PC-3 (cell line): Measurements from ENCODE around the gene CNOT11. TPM values are rescaled to one million over a fixed set of nuclear protein-coding genes. Genes with fewer than 3 reads are reported as not detected.

Experiments used
- ATAC-seq: fragments of 200-7000 bp; cut with Tn5 transposase; 2 replicates; pipeline ENCODE4 v1.9.1; 2020; ENCODE audit warnings: mild to moderate bottlenecking, moderate library complexity
- BruUV-seq: library from RNA; stranded (reverse); fragments of 400-500 nt; replicated peaks from 2 replicates; lab custom pipeline; 2021; lab: Mats Ljungman, UMichigan
- CTCF ChIA-PET: fragments of 300-600 bp; sonication (Branson Sonifier 250); formaldehyde crosslinking; loops from one replicate; lab custom pipeline; 2022; ENCODE audit warnings: antibody characterized with exemption; lab: Charles Lee
- POLR2A ChIA-PET: fragments of 300-600 bp; sonication (Branson Sonifier 250); formaldehyde crosslinking; loops from one replicate; lab custom pipeline; 2022; ENCODE audit warnings: antibody characterized with exemption; ENCODE audit not compliant: unreplicated experiment; lab: Charles Lee
- DNase-seq: peaks from one replicate; pipeline ENCODE4 v3.0.0-alpha.2; 2015
- H2AFZ ChIP-seq: fragments of 300-600 bp; sonication (generic); 2 replicates; pipeline ENCODE4 v1.6.0; 2016; ENCODE audit warnings: antibody characterized with exemption, low read length
- H3F3A ChIP-seq: fragments of 300-600 bp; sonication (generic); one replicate; pipeline ENCODE4 v1.6.0; 2017; ENCODE audit warnings: antibody characterized with exemption, low read length, control low read depth, mild to moderate bottlenecking; ENCODE audit not compliant: unreplicated experiment
- H3K27ac ChIP-seq: fragments of 300-600 bp; sonication (generic); 2 replicates; pipeline ENCODE4 v1.5.1; 2016; ENCODE audit warnings: mild to moderate bottlenecking, low read length
- H3K27me3 ChIP-seq: fragments of 300-600 bp; sonication (generic); 2 replicates; pipeline ENCODE4 v1.6.1; 2016; ENCODE audit warnings: low read length, mixed read lengths
- H3K36me3 ChIP-seq: fragments of 300-600 bp; sonication (generic); 2 replicates; pipeline ENCODE4 v1.6.1; 2016; ENCODE audit warnings: low read depth, mixed run types, low read length, mixed read lengths
- H3K4me1 ChIP-seq: fragments of 300-600 bp; sonication (generic); 2 replicates; pipeline ENCODE4 v1.5.1; 2016; ENCODE audit warnings: low read length; ENCODE audit not compliant: insufficient read depth
- H3K4me2 ChIP-seq: fragments of 300-600 bp; sonication (generic); 2 replicates; pipeline ENCODE4 v1.6.0; 2016; ENCODE audit warnings: low read length
- H3K4me3 ChIP-seq: fragments of 300-600 bp; sonication (generic); 2 replicates; pipeline ENCODE4 v1.5.1; 2016; ENCODE audit warnings: mild to moderate bottlenecking, low read length, mixed read lengths
- H3K79me2 ChIP-seq: fragments of 300-600 bp; sonication (generic); 2 replicates; pipeline ENCODE4 v1.6.1; 2017; ENCODE audit warnings: low read length, mixed read lengths
- H3K9ac ChIP-seq: fragments of 300-600 bp; sonication (generic); 2 replicates; pipeline ENCODE4 v1.6.0; 2016; ENCODE audit warnings: mild to moderate bottlenecking, low read length
- H3K9me2 ChIP-seq: fragments of 300-600 bp; sonication (generic); replicated peaks from 2 replicates; pipeline ENCODE4 v1.6.1; 2016; ENCODE audit warnings: mixed run types, low read length, mixed read lengths
- H3K9me3 ChIP-seq: fragments of 300-600 bp; sonication (generic); 2 replicates; pipeline ENCODE4 v1.6.1; 2016; ENCODE audit warnings: low read length, mixed read lengths
- H4K20me1 ChIP-seq: fragments of 300-600 bp; sonication (generic); 2 replicates; pipeline ENCODE4 v1.6.1; 2016; ENCODE audit warnings: low read length, mixed read lengths
- CTCF ChIP-seq: fragments of 300-600 bp; sonication (generic); conservative IDR thresholded peaks from 2 replicates; pipeline ENCODE4 v1.5.1; 2017; ENCODE audit warnings: antibody characterized with exemption, low read depth, mild to moderate bottlenecking, low read length
- EZH2 ChIP-seq: fragments of 300-600 bp; sonication (generic); IDR thresholded peaks from one replicate; pipeline ENCODE4 v1.6.1; 2017; ENCODE audit warnings: antibody characterized with exemption, mild to moderate bottlenecking, low read length; ENCODE audit not compliant: unreplicated experiment
- EZH2phosphoT487 ChIP-seq: fragments of 300-600 bp; sonication (generic); IDR thresholded peaks from 2 replicates; pipeline ENCODE4 v1.6.1; 2018; ENCODE audit warnings: mild to moderate bottlenecking, antibody characterized with exemption, low read length, borderline replicate concordance
- intact Hi-C: fragments of 100-400 bp; cut with micrococcal nuclease; formaldehyde crosslinking; loops from 2 replicates; pipeline ENCODE4 v1.9.0; 2023
- total RNA-seq: library from RNA; depleted of rRNA; stranded (reverse); fragments of >200 nt; gene quantifications from 2 replicates; pipeline ENCODE4 v1.2.3, GENCODE V29; 2014

Gene CNOT11
- total RNA-seq, 1 experiment from 2014 or later: 48.5 TPM

DNA sequence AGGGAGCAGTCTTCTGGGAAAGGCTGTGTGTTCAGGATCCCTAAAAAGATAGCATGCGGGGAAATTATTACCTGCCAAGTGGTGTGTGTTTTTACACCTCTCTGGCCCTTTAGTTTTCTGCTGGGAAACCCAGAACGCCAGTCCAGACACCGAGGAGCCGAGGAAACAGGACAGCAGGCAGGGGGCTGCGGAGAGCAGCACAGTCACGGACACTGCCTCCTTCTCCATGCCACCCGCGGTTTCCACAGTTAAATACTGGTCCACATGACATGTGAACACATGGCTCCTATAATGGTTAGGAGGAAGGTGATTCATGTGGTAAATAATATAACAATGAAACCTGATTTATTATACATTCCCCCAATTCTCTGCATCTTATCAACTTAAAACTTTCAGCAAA is 20.4 kb downstream of the CNOT11 start:
- H3F3A ChIP-seq: no peaks in the 10 kb centered on the region
- no TSS peak for BruUV-seq
- no peak for TF ChIP-seq CTCF
- no peak for TF ChIP-seq EZH2
- TF ChIP-seq EZH2phosphoT487: no peak
- H3K4me2 ChIP-seq: no peak overlapping the region
- H2AFZ ChIP-seq: no peak overlapping the region
- peaks cover 11% of the 10 kb centered on the region for H3K79me2 ChIP-seq
- POLR2A ChIA-PET: no interaction called here
- peaks cover 68% of the 10 kb centered on the region for H3K36me3 ChIP-seq
- H4K20me1 ChIP-seq: no peaks in the 10 kb centered on the region
- no peak overlapping the region for H3K9ac ChIP-seq
- H3K9me2 ChIP-seq: no peaks in the 10 kb centered on the region
- DNase-seq (no peak), ATAC-seq (no peak)
- no peak overlapping the region for H3K27ac ChIP-seq
- no peak overlapping the region for H3K4me3 ChIP-seq
- H3K27me3 ChIP-seq: no peaks in the 10 kb centered on the region
- intact Hi-C loops: loop anchor here (10.0 kb wide), 1 partner anchor 112 kb away; the partner anchor contains the start of gene CREG2
- H3K4me1 ChIP-seq: peaks cover 8% of the 10 kb centered on the region; the same call in 1 of the 2 replicates
- CTCF ChIA-PET: no interaction called here
- H3K9me3 ChIP-seq: no peaks in the 10 kb centered on the region

DNA sequence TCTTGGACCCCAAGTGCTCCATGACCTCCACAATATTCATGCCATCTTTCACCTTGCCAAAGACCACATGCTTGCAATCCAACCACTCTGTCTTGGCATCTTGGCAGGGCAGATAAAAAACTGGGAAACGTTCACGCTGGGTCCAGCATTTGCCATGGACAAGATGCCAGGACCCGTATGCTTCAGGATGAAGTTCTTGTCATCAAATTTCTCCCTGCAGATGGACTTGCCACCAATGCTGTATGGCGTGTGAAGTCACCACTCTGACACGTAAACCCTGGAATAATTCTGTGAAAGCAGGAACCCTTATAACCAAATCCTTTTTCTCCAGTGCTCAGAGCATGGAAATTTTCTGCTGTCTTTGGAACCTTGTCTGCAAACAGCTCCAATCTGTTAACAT is 21.5 kb downstream of the CNOT11 start:
- CTCF ChIA-PET: no interaction called here
- intact Hi-C loops: loop anchor here (10.0 kb wide), 1 partner anchor 111 kb away; the partner anchor contains the start of gene CREG2
- POLR2A ChIA-PET: no interaction called here
- H3K36me3 ChIP-seq: peaks cover 62% of the 10 kb centered on the region
- ATAC-seq (no peak), DNase-seq (no peak)
- no peak overlapping the region for H3K27ac ChIP-seq
- no peaks in the 10 kb centered on the region for H4K20me1 ChIP-seq
- H3K4me2 ChIP-seq: no peak overlapping the region
- no peaks in the 10 kb centered on the region for H3K9me3 ChIP-seq
- H3K9me2 ChIP-seq: no peaks in the 10 kb centered on the region
- no peak overlapping the region for H3K9ac ChIP-seq
- no peaks in the 10 kb centered on the region for H3F3A ChIP-seq
- peaks cover 11% of the 10 kb centered on the region for H3K79me2 ChIP-seq
- H3K4me1 ChIP-seq: peaks cover 8% of the 10 kb centered on the region; the same call in 1 of the 2 replicates
- BruUV-seq: no TSS peak
- no peaks in the 10 kb centered on the region for H3K27me3 ChIP-seq
- H2AFZ ChIP-seq: no peak overlapping the region
- H3K4me3 ChIP-seq: no peak overlapping the region
- TF ChIP-seq EZH2 (no peak), EZH2phosphoT487 (no peak), CTCF (no peak)

- no peaks in the 10 kb centered on the region for H3K27me3 ChIP-seq
- no TSS peak for BruUV-seq
- H3K4me1 ChIP-seq: peaks cover 8% of the 10 kb centered on the region; the same call in 1 of the 2 replicates
- CTCF ChIA-PET: interaction anchor here (0.5 to 1.0 kb wide), 5 partner anchors 27 to 769 kb away, joined by 3 to 6 read pairs (median 4); no protein-coding TSS in a partner anchor
- H3K79me2 ChIP-seq: peaks cover 9% of the 10 kb centered on the region
- TF ChIP-seq EZH2phosphoT487 (no peak), CTCF (peak; percentile 61), EZH2 (no peak)
- POLR2A ChIA-PET: interaction anchor here (0.7 kb wide), 1 partner anchor 19 kb away, joined by 7 read pairs; no protein-coding TSS in a partner anchor
- DNase-seq (peak; percentile 90), ATAC-seq (peak; percentile 97)
- H3K4me2 ChIP-seq: 0 out of 2 replicates have a peak overlapping the region, but pooled peaks have one; percentile 10
- no peaks in the 10 kb centered on the region for H3K9me2 ChIP-seq
- H3K27ac ChIP-seq: no peak overlapping the region
- no peak overlapping the region for H2AFZ ChIP-seq
- intact Hi-C loops: loop anchor here (5.0 to 10.0 kb wide), 2 partner anchors 50 to 108 kb away; partner anchors contain the start of gene CREG2
- no peaks in the 10 kb centered on the region for H4K20me1 ChIP-seq
- H3K9ac ChIP-seq: no peak overlapping the region
- H3F3A ChIP-seq: no peaks in the 10 kb centered on the region
- H3K36me3 ChIP-seq: peaks cover 61% of the 10 kb centered on the region
- H3K4me3 ChIP-seq: no peak overlapping the region
- H3K9me3 ChIP-seq: no peaks in the 10 kb centered on the region
Observed at GRCh38 chr2:101277111-101277510, 24.4 kb downstream of the CNOT11 start.
